ENCODE results near the gene BMP8A. TPM values are rescaled to one million over a fixed set of nuclear protein-coding genes. Genes with fewer than 3 reads are reported as not detected.

BMP8A gene
- total RNA-seq = not detected in 2 replicates

GRCh38 chr1:39491146-39491921 is at the start of gene BMP8A:
BMP8A (plus strand) TSS chr1:39491636; CDS start chr1:39491992, 356 bp downstream.

Other genes starting within 250 kb of the BMP8A start
- gene PABPC4, start 85.2 kb downstream of the BMP8A start, total RNA-seq = 174 and 187 TPM in 2 replicates
- under 0.01 TPM in 1 of 2 replicates, not detected in the other for gene HEYL, start 148.0 kb downstream of the BMP8A start, total RNA-seq
- gene NT5C1A, start 180.5 kb downstream of the BMP8A start, total RNA-seq = not detected in 2 replicates
- gene HPCAL4, start 199.8 kb downstream of the BMP8A start, total RNA-seq = not detected in 2 replicates
- gene PPIE, start 247.2 kb downstream of the BMP8A start, total RNA-seq = 41.8 and 43.2 TPM in 2 replicates